HL-60 (cell line): ENCODE measurements around the gene PTGS1.
"Not testable (repeated sequence)": the region's sequence is repeated elsewhere in the genome, so short reads cannot be mapped to it uniquely, and the experiment has no call there.

Experiments used
- CTCF ChIP-seq: IDR thresholded peaks from one replicate; pipeline ENCODE4 v1.5.1; 2011; ENCODE audit warnings: low read length, control low read depth, inconsistent platforms; ENCODE audit not compliant: insufficient read depth
- GABPA ChIP-seq: IDR thresholded peaks from 2 replicates; pipeline ENCODE4 v1.6.1; 2012; ENCODE audit warnings: low read depth
- POLR2AphosphoS5 ChIP-seq: IDR thresholded peaks from 2 replicates; pipeline ENCODE4 v1.6.1; 2012; ENCODE audit warnings: low read depth
- REST ChIP-seq: IDR thresholded peaks from 2 replicates; pipeline ENCODE4 v1.6.1; 2012; ENCODE audit warnings: low read depth; ENCODE audit not compliant: insufficient replicate concordance

GRCh38 chr9:122363131-122363530 is 7.7 kb upstream of the PTGS1 start:
- not testable (repeated sequence) for TF ChIP-seq POLR2AphosphoS5, CTCF, GABPA, REST
